Left ventricle myocardium inferior (tissue), 1 donor: ENCODE data around the gene PTPRM. TPM values are rescaled to one million over a fixed set of nuclear protein-coding genes. Genes with fewer than 3 reads are reported as not detected.
A peak's percentile ranks its signal among the peaks of the same experiment; 100 is the strongest.

Source experiments
- DNase-seq: peaks from one replicate; pipeline ENCODE4 v3.0.0-alpha.2; 2020
- H3K27ac ChIP-seq: fragments of 200-600 bp; replicated peaks from 2 replicates; pipeline ENCODE4 v1.8.0; 2021
- H3K27me3 ChIP-seq: fragments of 200-600 bp; 2 replicates; pipeline ENCODE4 v1.8.0; 2021; ENCODE audit warnings: low read depth
- H3K36me3 ChIP-seq: fragments of 200-600 bp; 2 replicates; pipeline ENCODE4 v1.8.0; 2021
- H3K4me1 ChIP-seq: fragments of 200-600 bp; 2 replicates; pipeline ENCODE4 v1.8.0; 2021
- H3K4me3 ChIP-seq: fragments of 200-600 bp; 2 replicates; pipeline ENCODE4 v1.8.0; 2021; ENCODE audit warnings: mild to moderate bottlenecking, moderate library complexity
- H3K9me3 ChIP-seq: fragments of 200-600 bp; replicated peaks from 2 replicates; pipeline ENCODE4 v1.8.0; 2021
- CTCF ChIP-seq: fragments of 200-600 bp; IDR thresholded peaks from 2 replicates; pipeline ENCODE4 v1.8.0; 2021; ENCODE audit warnings: antibody characterized with exemption, mild to moderate bottlenecking, borderline replicate concordance
- intact Hi-C: fragments of 100-400 bp; cut with micrococcal nuclease; formaldehyde crosslinking; loops from one replicate; pipeline ENCODE4 v1.11.0; 2022
- total RNA-seq: library from RNA; stranded (reverse); fragmentation: NEBNext Ultra II Directional; extraction: Animal tissue kit (Norgen Biotek cat#: 25700); gene quantifications from one replicate; pipeline ENCODE4 v1.2.1, GENCODE V29; 2021
- donor health status: DM: no; HTN: yes; CAD: no; lungs with severe emphysema.

Gene PTPRM
- total RNA-seq, 1 donor from 2014 or later = 132 TPM

GRCh38 chr18:8176554-8176953, 609.4 kb downstream of the PTPRM start:
- H3K27ac ChIP-seq = peak overlapping the region; percentile 55
- peaks cover 39% of the 10 kb centered on the region for H3K4me1 ChIP-seq
- no peaks in the 10 kb centered on the region for H3K27me3 ChIP-seq
- no peaks in the 10 kb centered on the region for H3K9me3 ChIP-seq
- no peak for DNase-seq
- TF ChIP-seq CTCF = no peak
- peaks cover 3% of the 10 kb centered on the region for H3K36me3 ChIP-seq
- no peak overlapping the region for H3K4me3 ChIP-seq
- intact Hi-C loops = no loop called here

- Histone ChIP-seq H3K36me3 (peaks cover 3% of the 10 kb centered on the region), H3K9me3 (no peaks in the 10 kb centered on the region), H3K27ac (peak overlapping the region; percentile 55), H3K4me3 (no peak overlapping the region), H3K27me3 (no peaks in the 10 kb centered on the region), H3K4me1 (peaks cover 39% of the 10 kb centered on the region)
- intact Hi-C loops = no loop called here
- DNase-seq = no peak
- no peak for TF ChIP-seq CTCF
These were observed 610.4 kb downstream of the PTPRM start for GRCh38 chr18:8177330-8178016.

- H3K4me1 ChIP-seq = peaks cover 3% of the 10 kb centered on the region
- no peaks in the 10 kb centered on the region for H3K27me3 ChIP-seq
- no peak overlapping the region for H3K27ac ChIP-seq
- DNase-seq = no peak
- TF ChIP-seq CTCF = no peak
- H3K36me3 ChIP-seq = no peaks in the 10 kb centered on the region
- H3K4me3 ChIP-seq = no peak overlapping the region
- H3K9me3 ChIP-seq = no peaks in the 10 kb centered on the region
- intact Hi-C loops = no loop called here
These were observed 619.3 kb downstream of the PTPRM start for GRCh38 chr18:8186413-8186812.

DNA sequence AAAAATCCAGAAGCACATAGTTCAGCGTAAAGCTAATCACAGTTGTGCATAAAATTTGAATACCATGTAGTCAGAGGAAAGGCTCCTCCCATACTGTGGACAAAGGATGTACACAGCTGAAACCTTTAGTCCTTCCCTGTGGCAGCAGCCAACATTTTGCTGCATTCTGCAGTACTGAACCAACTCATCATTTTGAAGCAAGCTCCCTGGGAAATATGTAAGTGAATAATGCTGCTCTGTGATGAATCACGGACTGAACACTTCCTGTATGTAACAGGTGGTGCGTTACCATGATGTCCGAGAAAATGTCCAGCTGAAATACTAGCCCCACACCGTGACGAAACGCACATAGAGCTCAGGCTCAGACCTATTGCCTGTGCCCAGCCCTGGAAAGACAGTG, 621.1 kb downstream of the PTPRM start:
- TF ChIP-seq CTCF = no peak
- Histone ChIP-seq H3K36me3 (no peaks in the 10 kb centered on the region), H3K4me1 (peaks cover 3% of the 10 kb centered on the region), H3K4me3 (no peak overlapping the region), H3K27ac (no peak overlapping the region), H3K27me3 (no peaks in the 10 kb centered on the region), H3K9me3 (no peaks in the 10 kb centered on the region)
- DNase-seq = no peak
- intact Hi-C loops = no loop called here

DNA sequence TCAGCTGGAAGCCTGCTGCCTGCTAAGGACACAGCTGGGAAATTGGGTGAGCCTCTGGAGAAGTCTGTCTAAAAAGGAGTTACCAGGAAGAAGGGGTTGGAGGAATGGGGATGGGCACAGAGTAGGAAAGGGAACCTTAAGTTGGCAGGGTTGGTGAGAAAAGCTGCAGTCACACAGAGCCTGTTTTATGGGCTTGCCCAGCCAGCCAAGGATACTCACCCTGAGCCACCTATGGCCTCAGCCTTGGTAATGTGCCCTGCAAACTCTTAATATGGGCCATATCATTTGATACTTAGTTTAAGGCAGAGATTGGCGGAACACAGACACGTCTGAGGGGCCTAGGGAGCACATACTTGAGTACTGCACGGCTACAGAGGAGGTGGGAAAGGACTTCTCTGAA, 623.9 kb downstream of the PTPRM start:
- no peak for TF ChIP-seq CTCF
- H3K36me3 ChIP-seq = no peaks in the 10 kb centered on the region
- no peak overlapping the region for H3K27ac ChIP-seq
- no peaks in the 10 kb centered on the region for H3K9me3 ChIP-seq
- intact Hi-C loops = no loop called here
- no peak overlapping the region for H3K4me3 ChIP-seq
- no peaks in the 10 kb centered on the region for H3K27me3 ChIP-seq
- H3K4me1 ChIP-seq = peaks cover 3% of the 10 kb centered on the region
- no peak for DNase-seq
